GM19372 (cell line): Measurements from ENCODE around the gene SAC3D1.

Experiments
- ATAC-seq: cut with Tn5 transposase; IDR thresholded peaks from one replicate; pipeline ENCODE4 v1.9.1; 2021; ENCODE audit warnings: mild to moderate bottlenecking, low read depth, moderate library complexity; ENCODE audit not compliant: unreplicated experiment

Gene SAC3D1

DNA sequence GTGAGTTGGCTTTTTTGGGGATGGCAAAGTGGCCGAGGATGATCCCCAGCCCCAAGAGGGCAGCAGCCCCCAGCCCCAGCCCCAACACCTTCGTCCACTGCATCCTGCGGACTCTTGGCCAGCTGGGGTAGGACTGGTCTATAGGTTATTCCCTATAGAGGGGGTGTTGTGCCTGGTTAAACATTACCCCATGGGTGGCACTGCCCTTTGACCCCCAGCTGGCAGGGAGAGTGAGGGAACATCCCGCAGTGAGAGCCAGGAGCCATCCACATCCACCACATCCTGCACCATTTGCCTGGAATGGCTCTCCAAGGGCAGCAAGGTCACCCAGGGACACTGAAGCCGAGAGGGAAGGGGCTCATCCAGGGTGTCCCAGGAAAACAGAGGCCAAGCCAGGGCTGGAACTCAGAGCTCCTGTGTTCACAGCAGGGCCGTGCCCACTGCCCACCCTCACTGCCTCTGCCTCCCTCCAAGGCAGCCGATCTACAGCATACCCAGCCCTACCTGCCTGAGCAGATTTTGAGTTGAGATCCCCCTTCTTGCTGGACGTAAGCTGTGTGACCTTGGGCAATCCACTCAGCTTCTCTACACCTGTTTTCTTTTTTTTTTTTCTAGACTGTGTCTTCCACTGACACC is 17.5 kb downstream of the SAC3D1 start, which contains the start of gene NAALADL1:
Gene NAALADL1, minus strand, starts transcription at position 135 of the 636 bp plus-strand sequence. Its CDS starts 32 bp downstream, at position 103.
- no peak for ATAC-seq

DNA sequence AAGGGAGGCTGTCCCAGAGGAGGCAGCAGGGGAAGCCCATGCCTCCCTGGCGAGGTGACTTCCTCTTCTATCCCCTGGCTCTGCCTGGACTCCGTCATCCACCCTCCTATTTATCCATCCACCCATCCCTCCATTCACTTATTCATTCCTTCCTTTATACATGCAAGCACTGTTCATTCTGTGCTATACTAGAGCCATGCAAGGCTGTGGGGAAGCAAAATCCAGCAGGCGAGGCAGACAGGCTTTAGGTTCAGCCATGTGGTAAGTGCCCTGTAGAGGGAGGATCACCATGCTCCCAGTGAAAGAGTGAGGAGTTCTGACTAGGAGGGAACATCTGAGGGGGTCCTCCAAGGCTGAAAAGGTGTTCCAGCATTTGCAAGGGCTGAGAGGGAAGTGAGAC is 18.5 kb downstream of the SAC3D1 start:
- no peak for ATAC-seq

DNA sequence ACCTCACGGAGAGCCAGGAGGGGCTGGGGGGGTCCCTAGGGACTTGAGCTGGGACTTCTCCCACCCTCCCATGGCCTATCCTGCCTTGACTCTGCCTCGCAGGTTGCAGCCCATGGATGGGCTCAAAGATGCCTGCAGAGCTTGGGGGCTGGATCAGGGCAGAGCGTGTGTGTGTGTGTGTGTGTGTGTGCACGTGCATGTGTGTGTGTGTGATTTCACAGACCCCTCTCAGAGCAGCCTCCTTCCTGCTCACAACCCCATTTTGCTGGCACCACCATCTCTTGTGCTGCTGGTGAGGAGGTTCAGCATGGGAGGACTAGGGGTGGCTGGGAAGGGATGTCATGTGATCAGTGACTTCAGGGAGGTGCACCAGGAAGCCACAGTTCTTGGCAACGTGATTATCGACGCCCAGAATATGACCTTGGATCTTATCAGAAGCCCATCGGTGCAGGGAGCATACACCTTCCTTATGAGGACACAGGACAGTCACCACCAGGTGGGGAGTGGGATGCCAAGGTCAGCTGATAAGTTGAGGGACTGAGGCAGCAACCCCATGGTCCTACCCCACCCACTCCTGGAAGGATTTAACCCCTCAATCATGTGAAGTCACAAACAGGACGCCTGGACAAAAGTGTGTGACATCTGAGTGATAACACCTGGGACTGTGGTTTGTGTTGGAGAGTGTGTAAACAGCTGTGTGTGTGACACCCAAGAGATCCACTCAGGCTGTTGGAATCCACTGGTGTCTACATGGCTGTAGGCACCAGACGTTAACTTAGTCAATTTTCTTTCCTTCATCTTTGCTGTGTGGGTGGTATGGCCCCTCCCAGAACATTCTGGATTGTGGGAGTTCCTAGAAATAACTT is 19.2 kb downstream of the SAC3D1 start:
- ATAC-seq: no peak

DNA sequence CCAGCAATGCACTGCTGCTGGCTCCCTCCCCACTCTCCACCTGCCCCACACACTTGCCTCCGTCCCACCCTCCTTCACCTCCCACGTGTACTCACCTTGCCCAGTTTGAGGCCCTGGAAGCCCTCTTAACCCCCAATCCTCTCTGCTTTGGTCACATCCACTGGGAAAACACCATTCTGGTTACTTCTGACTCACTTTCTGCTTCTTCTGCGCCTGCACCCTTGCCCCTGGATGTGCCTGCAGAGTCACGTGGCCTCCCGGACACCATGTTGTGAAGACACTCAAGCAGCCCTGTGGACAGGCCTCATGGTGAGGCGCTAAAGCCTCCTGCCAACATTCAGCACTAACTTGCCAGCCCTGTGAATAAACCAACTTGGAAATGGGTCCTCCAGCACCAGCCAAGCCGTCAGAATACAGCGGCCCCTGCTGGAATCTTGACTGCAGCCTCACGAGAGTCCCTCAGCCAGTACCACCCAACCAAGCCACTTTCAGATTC is 20.0 kb downstream of the SAC3D1 start:
- no peak for ATAC-seq

DNA sequence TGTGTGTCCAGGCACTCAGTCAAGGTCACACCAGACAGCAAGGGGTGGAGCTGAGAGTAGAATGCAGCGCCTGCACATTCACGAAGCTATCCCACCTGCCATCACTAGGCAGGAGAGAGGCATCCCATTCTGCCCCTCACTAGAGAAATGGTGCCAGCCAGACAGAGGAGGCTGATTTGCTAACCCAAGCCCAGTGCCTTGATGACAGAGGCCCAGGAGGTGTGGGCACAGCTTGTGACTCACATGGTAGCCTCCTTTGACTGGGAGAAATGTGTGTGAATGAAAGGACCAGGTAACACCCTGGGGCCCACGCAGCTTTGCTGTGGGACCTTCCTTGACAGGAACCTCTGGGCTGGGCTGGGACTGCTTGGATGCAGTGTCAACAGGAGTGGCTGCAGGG is 22.5 kb downstream of the SAC3D1 start:
- no peak for ATAC-seq

DNA sequence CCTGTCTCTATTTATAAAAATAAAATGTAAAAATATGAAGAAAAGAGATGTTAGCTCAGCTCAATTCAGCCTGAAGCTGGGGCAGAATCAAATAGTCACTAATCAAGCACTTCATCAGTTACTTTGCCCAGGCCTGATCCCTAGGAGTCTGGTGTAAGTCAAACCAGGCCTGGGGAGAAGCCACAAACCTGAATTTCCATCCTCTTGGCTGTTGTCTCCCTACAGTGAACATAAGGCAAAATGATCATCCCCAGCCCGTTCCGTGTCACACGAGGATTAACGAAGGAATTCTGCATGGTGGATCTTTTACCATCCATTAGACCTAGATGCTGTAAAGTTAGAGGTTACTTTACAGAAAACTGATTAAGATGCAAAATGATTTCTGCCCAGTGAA is 23.8 kb downstream of the SAC3D1 start:
- ATAC-seq: no peak

DNA sequence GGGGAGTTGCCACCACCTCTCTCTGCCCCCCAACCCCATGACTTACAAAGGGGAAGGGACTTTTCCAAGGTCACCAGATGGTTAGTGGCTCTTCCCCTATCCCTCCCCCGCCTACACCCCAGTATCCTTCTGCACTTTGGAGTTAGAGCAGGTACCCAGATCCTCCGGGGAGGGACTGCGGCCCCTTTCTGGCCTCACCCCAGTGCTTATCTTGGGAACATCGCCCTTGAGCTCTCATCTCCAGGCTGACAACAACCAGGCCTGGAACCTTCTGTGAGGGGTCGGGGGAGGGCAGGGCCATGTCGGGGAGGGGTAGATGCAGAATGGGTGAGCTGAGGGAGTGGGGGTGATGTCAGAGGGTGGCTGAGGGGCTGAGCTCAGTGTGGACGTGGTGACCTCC is 24.8 kb downstream of the SAC3D1 start:
- ATAC-seq: no peak

DNA sequence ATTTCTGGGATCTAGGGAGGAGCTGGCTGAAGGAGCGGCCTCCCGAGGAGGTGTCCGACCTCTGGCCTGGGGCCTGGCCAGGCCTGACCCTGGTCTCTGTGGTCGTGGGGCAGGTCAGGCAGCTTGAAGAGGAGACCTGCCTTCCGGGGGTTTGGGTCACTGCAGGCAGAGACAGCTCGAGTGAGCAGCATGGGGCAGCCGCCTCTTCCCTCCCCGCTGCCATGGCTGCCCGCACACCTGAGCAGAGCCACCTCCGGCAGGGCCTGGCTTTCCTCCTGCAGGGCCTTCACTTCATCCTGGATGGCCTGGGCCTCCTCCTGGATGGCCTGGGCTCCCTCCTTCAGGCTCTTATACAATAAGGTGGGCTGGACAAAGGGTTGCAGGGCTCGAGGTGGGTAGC is 25.3 kb downstream of the SAC3D1 start:
- ATAC-seq: no peak

DNA sequence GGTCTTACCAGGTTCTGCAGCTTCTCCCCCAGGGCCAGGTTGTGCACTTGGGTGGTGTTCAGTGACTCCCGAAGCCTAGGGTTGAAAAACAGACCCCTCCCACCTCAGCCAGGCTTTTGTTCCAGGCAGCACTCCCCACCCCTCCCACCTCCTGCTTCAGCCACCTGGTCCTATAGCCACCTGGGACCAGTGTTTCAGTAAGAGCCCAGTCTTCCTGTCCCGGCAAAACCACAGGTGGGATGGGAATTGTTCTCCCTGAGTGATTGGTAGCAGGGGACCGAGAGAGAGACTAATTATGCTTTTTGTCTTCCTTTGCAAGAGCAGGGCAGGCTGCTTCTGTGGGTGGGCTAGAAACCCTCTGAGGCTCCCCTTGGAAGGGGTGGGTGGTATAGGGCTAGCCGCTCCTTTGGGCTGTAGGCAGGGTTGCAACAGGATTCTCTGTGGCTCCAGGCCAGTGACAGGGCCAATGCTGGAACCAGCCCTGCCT is 25.8 kb downstream of the SAC3D1 start:
- ATAC-seq: no peak

DNA sequence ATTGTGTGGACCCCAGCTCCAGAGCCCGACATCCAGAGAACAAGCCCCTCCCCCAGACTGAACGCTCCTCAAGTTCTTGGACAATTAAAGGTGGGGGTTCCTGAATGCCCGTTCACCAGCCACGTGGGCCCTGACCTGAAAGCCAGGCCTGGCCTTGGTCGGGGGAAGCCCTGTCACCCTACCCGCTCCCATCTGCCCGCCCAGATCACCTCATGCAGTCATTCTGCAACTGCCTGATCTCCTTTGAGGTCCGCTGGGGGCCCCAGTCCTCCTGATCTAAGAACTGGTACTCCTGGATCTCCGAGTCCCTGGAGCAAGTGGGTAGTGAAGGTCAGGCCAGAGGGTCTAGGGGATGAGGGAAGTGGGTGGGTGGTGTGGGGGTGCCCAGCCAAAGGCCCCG is 26.4 kb downstream of the SAC3D1 start:
- no peak for ATAC-seq

DNA sequence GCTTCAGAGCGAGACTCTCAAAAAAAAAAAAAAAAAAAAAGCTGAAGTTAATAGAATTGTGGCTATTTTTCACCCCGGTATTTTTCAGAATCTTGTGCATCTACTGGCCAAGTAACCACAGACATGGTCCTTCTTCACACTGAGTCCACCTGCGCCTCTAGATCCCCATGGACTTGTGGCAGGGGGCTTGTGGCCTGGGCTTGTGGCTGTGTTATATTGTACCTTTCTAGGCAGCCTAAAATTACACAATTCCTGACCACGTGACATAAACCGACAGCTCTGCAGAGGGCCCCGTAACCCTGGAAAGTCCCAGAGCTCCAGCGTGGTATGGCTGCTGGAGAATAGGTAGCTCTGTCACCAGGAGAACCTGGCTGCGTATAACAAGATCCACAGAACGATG is 28.2 kb downstream of the SAC3D1 start:
- ATAC-seq: no peak

DNA sequence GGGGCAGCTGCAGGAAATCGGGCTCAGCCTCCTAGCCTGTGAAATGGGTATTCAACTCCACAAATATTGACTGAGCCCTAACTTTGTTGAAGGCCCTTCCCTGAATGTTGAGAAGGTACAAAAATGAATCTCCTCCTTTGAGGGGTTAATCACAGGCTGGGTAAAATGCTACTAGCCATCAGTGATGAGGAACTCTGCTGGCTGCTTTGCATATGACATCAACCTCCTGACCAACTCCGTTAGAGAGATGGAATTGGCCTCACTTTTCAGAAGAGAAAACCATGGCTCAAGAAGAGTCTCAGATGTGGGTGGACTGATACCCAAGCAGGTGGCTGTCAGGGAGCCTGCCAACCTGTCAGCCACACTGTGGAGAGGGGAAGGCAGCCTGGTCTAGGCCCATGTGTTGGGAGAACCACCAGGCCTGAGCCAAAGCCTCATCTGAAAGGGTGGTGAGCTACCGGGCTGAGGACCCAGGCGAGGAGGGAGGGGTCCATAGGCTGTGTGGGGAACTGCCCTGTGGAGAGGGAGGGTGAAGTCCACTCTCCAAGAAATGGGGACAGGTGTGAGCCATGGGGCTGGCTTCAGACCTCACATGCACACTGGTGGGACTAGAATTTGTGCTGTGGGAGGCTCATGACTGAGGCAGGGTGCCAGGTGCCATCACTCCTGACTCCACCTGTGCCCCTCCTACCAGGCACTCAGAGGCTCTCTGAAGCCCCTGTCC is 31.1 kb downstream of the SAC3D1 start:
- no peak for ATAC-seq

DNA sequence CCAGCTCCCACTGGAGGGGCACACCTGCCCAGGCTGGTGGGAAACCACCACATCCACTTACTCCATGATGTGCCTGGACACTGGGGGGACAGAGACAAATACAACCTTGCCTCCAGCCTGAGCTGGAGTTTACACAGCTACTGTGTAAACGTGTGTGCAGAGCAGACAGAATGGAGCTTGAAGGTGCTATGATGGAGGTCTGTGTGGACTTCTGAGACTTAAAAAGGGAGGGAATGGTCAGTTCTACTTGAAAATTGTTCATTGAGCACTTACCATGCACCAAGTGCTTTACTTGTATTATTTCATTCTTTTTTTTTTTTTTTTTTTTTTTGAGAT is 31.6 kb downstream of the SAC3D1 start:
- ATAC-seq: no peak

DNA sequence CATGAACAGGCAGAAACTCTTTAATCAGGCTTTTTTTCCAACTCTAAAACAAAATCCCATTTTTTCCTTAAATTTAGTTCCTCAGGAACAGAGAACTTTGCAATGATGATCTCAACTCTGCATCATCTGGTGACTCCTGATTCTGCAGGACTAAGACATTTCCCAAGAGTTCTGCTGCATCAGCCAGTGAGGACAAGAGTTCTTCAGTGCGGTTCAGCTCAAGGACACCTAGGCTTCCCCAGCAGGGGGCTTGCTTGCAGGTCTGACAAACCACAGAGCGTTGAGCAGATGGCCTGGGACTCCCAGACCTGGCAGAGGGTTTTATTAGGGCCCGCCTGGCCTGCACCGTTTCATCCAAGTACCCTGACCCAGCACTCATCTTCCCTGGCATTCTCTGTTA is 36.4 kb downstream of the SAC3D1 start:
- no peak for ATAC-seq

DNA sequence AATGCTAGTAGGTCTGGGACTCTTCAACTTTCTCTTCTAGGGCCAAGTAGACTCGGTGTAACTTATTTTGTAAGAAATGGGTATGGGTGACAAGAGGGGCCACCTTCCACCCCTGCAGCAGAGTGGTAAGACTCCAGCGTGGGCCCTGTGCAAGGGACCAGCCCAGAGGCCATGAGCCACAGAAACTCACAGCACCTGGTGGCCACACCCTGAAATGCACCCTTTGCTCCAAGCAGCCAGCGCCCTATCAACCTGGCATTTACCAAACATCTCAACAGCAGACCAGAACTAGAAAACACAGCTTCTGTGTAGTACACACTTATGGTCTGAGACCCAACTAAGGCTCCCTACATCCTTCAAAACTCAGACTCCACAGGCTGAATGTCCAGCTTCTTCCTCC is 37.1 kb downstream of the SAC3D1 start:
- ATAC-seq: no peak

DNA sequence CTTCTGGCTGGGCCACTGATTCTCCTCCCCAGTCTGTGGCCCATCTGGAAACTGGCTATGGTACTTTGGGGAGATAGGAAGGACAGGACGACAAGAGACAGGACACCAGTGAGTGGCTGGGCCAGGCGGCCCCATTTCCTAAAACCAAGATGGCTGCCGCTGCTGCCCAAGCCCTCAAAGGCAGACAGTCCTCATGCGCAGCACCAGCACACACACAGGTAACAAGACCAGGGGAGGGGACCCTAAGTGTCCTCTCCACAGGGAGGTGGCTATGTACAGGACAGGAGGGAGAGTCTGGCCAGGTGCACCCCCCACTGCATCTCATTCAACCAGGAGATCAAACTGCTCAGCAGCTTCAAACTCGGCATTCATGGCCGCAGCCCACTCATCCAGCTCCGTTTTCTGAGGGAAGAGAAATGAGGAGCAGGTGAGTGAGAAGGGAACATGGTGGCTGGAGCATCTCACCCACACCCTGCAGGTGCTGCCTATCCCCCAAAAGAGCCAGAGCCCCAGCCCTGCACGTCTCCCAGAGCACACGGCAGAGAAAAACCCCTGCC is 37.9 kb downstream of the SAC3D1 start:
- ATAC-seq: no peak

DNA sequence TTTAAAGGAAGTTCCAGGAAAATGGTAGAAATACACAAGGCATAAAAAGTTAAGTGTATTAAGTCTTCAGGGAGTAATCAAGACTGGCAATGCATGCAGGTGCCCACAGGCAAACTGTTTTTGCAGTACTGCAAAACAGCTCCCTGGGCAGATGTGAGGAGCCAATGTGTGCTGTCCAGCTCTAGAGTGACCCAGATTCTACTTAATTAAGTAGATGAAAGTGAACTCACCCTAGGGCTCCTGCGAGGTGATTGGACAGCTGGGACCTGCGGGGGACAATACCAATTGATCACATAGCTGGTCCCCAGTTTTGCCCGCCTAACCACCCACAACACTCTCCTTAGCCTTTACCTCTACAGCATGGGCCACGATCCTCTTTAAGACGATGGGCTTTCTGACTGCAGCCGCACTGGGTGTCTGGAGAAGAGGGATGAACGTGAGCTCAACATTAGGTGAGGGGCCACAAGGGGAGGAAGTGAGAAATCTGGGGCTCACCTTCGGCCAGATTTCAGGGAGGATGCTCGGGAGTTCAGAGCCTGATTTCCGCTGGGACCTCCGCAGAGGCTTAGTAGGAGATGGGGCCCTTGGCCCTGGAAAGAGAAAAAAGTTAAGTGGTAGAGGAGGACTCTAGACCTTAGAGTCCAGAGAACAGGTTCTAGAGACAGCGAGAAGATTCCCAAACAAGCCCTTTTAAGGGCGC is 42.3 kb downstream of the SAC3D1 start:
- no peak for ATAC-seq

DNA sequence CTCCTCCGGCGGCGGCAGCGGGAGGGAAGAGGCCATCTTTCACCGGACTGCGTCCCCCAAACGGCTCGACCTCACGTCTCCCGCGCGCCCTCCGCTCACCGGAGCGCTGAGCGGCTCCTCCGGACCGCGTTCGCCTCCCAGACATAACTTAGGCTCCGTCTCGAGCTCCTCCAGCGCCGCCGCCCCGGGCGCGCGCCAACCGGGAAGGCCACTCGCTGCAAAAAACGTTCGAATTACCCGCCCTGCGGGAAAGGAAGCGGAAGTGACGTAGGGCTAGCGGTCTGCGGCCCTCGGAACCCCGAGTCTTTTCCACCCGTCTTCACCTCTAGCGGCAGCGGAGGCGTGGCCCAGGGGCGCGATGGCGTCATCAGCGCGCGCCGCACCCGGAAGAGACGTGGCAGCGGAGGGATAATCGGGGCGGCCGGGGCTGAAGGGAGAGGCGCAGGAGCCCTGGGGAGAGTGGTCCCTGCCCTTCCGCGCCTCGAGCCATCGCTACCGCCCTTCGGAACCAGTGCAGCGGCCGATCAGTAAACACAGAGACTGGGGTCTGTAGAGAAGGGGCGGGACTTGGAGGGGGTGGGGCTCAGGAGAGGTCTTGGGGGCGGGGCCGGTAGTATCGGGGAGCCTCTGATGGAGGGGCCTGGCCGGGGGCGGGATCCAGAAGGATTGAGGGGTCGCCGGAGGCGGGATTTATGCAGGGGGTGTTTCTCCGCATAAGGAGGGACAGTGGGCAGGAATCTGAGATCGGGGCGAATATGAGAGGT is 43.0 kb downstream of the SAC3D1 start, which contains the start of the genes CDCA5 and ZFPL1:
Gene CDCA5, minus strand, starts transcription at position 207 of the 764 bp plus-strand sequence. Its CDS starts 62 bp downstream, at position 145.
Gene ZFPL1, plus strand, starts transcription at position 389 of the 764 bp plus-strand sequence. CDS start 477 bp downstream, outside the sequence.
- ATAC-seq: peak; percentile 92
